NCI-H146 treated with DMSO at 0.1 percent for 48 hours (cell line): ENCODE measurements around the gene NIT1.
"Not testable (repeated sequence)": the region's sequence is repeated elsewhere in the genome, so short reads cannot be mapped to it uniquely, and the experiment has no call there.

Experiments used
- DNase-seq: peaks from one replicate; lab custom pipeline; 2025; ENCODE audit not compliant: unreplicated experiment; lab: John Stamatoyannopoulos, UW

The NIT1 gene

DNA sequence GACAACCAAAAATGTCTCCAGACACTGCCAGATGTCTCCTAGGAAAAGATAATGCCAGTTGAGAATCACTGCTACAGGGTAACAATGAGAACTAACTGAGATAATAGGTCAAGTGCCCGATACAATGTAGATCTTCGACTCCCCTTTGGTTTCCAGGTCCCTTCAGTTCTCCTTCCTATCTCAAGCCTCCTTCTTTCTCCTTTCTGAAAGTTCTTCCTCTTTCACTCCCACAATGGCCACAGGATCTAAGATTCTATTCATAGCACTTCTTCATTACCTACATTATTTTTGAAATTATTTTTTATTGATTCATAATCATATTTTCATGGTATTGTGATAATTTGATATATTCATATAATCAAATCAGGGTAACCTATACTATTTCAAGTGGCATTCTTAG lies 6.4 kb upstream of the NIT1 start:
- DNase-seq: no peak

GRCh38 chr1:161113915-161114314 lies 4.0 kb upstream of the NIT1 start:
- DNase-seq: no peak

DNA sequence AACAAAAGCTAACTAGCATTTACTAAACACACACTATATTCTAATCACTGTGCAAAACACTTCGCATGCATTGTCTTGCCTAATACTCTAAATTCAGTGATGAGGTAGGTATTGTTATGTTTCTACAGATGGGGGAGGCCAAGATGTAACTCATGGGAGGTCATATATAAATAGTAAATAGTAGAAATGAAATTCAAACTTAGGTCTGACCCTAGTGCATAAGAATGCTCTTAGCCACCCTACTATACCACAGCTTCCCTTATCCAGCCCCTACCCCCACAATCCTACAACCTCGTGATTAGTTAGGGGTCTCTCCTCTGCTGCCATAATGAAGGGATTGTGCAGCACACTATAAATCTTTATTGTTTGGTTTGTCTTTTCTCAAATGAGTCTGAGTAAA lies 3.3 kb upstream of the NIT1 start:
- DNase-seq: no peak

- no peak for DNase-seq
Observed at GRCh38 chr1:161115132-161115711, 2.7 kb upstream of the NIT1 start.

GRCh38 chr1:161115961-161116360 lies 1.9 kb upstream of the NIT1 start:
- not testable (repeated sequence) for DNase-seq

DNA sequence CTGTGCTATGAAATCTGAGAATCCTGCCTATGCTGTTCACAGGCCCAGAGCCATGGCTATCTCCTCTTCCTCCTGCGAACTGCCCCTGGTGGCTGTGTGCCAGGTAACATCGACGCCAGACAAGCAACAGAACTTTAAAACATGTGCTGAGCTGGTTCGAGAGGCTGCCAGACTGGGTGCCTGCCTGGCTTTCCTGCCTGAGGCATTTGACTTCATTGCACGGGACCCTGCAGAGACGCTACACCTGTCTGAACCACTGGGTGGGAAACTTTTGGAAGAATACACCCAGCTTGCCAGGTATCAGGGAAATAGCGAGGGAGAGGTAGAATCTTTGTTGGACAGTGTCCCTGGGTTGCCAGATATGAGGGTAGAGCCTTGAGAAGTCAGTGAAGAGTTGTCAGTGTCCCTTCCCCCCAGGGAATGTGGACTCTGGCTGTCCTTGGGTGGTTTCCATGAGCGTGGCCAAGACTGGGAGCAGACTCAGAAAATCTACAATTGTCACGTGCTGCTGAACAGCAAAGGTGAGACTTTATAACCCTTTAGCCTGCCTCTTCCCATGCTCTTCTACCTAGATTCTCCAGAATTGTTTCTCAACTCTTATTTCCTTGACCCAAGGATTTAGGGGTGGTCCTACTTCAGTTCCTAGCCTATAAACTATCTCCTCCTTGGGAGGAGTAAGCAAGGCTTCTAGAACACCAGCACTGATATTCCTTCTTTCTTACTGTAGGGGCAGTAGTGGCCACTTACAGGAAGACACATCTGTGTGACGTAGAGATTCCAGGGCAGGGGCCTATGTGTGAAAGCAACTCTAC lies 1.4 kb downstream of the NIT1 start:
- no peak for DNase-seq

GRCh38 chr1:161121042-161121650 lies 3.2 kb downstream of the NIT1 start:
- DNase-seq: no peak

- no peak for DNase-seq
Observed at GRCh38 chr1:161121834-161122233, 3.9 kb downstream of the NIT1 start.

- no peak for DNase-seq
Observed at GRCh38 chr1:161122967-161123366, 5.1 kb downstream of the NIT1 start.

DNA sequence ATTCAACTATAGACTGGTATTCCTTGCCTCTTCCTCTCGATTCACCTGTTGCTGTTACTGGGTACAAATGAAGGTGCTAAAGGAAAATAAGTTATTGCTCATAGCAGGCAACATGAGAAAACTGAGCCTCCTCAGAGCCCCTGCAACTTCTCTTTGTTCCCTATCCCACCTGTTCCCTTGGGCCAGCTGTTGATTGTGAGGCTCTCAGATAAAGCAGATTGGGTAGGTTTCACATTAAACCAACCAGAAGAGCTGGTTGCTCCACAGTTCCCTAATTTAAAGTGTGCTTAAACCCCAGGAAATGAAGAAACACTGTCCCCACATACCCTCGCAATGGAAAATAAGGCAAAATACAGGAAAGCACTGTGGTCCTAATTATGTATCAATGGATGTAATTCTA lies 9.7 kb downstream of the NIT1 start:
- no peak for DNase-seq

DNA sequence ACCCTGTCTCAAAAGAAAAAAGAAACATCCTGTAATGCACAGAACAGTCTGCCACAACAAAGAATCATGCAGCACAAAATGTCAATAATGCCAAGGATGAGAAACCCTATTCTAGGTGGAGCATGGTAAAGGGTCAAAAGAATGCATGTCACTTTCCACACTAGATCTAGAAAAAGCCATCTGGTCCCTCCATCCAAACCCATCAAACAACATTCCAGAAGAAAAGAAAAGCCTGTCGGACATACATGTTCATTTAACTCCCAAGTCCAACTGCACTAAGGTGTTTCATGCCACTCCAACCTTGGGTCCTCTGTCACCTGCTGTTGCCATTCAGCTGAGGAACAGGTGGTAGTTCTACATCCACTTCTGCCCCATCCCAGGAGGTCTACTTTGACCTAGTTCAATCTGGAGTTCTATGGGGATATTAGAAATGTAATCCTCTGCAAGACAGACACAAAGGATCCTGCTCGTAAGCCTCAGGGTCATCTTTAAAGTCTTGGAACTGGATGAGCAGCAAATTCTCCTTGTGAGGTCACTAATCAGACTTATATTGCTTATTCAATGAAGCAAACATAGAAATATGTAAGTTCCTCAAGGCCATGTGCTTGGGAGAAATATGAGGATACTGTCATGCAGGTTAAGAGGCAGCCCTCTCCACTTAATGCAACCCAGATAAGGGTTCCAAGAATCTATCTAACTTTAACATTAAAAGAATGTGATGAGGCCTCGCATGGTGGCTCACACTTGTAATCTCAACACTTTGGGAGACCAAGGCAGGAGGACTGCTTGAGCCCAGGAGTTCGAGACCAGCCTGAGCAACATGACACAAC lies 10.9 kb downstream of the NIT1 start:
- no peak for DNase-seq

- DNase-seq: no peak
Observed at GRCh38 chr1:161130266-161130665, 12.4 kb downstream of the NIT1 start.

DNA sequence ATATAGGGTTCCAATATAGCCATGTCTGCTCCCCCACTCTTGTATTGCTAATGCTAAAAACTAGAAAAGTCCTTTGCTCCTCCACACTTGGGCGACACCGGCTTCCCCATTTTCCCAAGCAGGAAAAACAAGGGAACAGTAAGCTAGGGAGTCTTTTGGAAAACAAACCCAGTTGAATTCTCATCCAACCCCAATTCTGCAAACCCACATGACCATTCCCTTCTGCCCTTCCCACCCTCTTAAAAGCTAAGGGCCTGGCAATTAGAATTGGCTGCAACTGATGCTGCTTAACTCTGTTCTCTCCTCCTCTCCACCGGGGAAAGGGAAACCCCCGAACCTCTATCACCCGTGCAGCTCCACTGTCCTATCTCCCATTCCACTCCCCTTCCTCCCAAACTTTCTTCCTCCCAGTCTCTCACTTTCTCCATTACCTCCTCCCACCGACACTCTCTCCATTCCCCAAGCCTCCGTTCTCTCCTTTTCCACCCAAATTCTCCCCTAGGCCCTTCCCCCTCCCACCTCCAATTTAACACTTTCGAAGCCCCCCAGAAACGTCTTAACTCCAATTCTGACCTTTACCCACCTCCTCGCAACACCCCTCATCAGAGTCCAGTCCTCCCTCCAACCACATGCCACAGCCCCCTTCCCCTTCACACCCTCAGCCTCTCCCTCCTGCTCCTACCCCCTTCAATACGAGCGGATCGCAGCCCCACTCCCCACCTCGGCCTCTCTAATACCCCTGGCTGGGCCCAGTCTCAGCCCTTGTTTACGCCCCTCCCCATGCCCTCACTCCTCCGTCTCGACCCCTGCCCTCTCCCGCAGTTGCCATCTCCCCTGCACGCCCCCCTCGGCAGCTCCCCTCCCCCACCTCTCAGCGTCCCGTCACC lies 13.9 kb downstream of the NIT1 start:
- DNase-seq: no peak

GRCh38 chr1:161132410-161133219 lies 14.7 kb downstream of the NIT1 start, which contains the start of gene DEDD:
DEDD (minus strand) TSS chr1:161132667; CDS start chr1:161124462, 8,205 bp downstream.
- peak; percentile 96 for DNase-seq

DNA sequence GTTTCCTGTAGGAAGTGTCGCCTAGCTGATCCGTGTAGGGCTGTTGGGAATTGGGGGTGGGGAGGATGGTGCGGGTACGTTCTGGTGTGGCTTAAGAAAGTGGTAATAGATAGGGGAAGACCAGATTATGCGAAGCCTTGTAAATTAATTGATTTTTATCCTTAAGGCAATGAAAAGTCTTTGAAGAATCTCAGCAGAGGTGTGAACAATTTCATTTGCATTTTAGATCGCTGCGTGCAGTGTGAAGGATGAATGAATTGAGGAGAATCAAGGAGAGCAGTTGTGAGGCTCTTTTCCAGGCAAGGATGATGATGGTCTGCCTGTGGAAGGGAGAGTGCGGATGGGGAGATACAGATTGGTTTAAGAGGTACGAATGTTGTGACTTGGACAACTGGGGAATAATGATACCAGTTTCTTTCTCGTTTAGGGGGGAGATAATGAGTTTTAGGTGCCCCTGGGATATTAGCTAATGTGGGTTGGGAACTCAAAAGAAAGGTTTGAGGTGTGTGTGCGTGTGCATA lies 15.4 kb downstream of the NIT1 start:
- peak; percentile 15 for DNase-seq

DNA sequence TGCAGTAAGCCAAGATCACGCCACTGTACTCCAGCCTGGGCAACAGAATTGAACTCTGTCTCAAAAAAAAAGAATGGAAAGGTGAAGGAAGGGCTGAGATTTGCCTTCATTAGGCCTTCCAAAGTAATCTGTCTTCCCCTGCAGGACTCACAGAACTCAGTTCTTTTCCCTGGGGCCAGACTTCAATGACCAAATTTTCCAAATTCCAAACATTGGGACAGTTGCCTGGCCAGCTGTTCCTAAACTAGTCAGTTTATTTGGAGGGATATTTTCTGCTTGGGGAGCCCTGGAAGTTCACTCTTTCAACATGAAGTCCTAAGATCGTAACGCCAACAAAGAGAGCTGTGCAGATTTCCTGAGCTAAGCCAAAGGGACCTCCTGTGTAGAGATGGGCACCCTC lies 20.0 kb downstream of the NIT1 start:
- no peak for DNase-seq

- DNase-seq: no peak
Observed at GRCh38 chr1:161138431-161138830, 20.5 kb downstream of the NIT1 start.

GRCh38 chr1:161139766-161140165 lies 21.9 kb downstream of the NIT1 start:
- DNase-seq: peak; percentile 4

DNA sequence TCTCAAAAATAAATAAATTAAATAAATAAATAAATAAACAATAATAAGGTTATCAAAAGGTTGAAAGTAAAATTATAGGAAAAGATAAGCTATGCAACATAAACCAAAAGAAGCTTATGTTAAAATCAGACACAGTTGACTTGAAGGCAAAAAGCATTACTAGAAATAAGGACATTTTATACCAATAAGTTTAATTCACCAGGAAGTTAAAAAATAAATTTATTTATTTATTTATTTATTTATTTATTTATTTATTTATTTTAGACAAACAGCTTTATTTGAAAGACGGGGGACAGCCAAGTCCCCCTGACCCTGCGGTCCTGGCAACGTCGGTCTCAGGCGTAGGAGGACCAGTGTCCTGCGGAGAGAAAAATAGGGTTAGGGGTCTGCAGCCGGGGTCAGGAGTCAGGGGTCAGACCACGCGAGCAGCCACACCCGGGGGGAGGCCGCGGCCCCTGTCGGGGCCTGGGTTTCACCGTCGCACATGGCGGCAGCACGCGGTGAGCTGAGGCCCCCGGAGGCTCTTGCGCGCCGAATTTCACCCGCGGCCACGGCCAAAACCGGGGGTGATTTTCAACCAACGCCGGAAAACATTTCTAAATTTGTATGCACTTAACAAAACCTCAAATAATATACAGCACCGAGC lies 23.0 kb downstream of the NIT1 start:
- DNase-seq: no peak
